Fibroblast of lung (primary cell): ENCODE measurements around the gene CAST. TPM values are rescaled to one million over a fixed set of nuclear protein-coding genes. Genes with fewer than 3 reads are reported as not detected.
A peak's percentile ranks its signal among the peaks of the same experiment; 100 is the strongest.

Experiments used
- DNase-seq, 2 donors: peaks; one replicate each; pipeline versions ENCODE4 v3.0.0 to v3.0.0-alpha.2; 2010; ENCODE audit warnings: low read depth in 2 of 2
- H2AFZ ChIP-seq: 2 replicates; pipeline ENCODE4 v1.5.1; 2012; ENCODE audit warnings: low read length, control low read depth, inconsistent platforms
- H3K27ac ChIP-seq: 2 replicates; pipeline ENCODE4 v1.5.1; 2011; ENCODE audit warnings: low read length, control low read depth; ENCODE audit not compliant: insufficient read depth
- H3K27me3 ChIP-seq: 2 replicates; pipeline ENCODE4 v1.5.1; 2011; ENCODE audit warnings: mild to moderate bottlenecking, low read length; ENCODE audit not compliant: control insufficient read depth, insufficient read depth
- H3K36me3 ChIP-seq: 2 replicates; pipeline ENCODE4 v1.5.1; 2011; ENCODE audit warnings: low read length; ENCODE audit not compliant: control insufficient read depth, insufficient read depth
- H3K4me1 ChIP-seq: 2 replicates; pipeline ENCODE4 v1.5.1; 2011; ENCODE audit warnings: low read length; ENCODE audit not compliant: control insufficient read depth, insufficient read depth; ENCODE audit errors: extremely low read depth
- H3K4me2 ChIP-seq: 2 replicates; pipeline ENCODE4 v1.5.1; 2011; ENCODE audit warnings: low read length, control low read depth; ENCODE audit not compliant: insufficient read depth; ENCODE audit errors: extremely low read depth
- H3K4me3 ChIP-seq, 4 experiments: fragments of 200-600 bp in 1 of 4; sonication (generic) in 1 of 4; replicated peaks in 1 of 4; 2 replicates each; pipeline ENCODE4 v1.5.1; 2011 to 2016; ENCODE audit warnings: low read length in 4 of 4, low read depth in 3 of 4, mild to moderate bottlenecking in 3 of 4, control low read depth in 2 of 4, inconsistent platforms in 1 of 4, mixed read lengths in 1 of 4; ENCODE audit not compliant: insufficient read depth in 1 of 4; ENCODE audit errors: control extremely low read depth in 1 of 4
- H3K79me2 ChIP-seq: 2 replicates; pipeline ENCODE4 v1.5.1; 2012; ENCODE audit warnings: mild to moderate bottlenecking, low read length, inconsistent platforms; ENCODE audit not compliant: control insufficient read depth, insufficient read depth
- H3K9ac ChIP-seq: 2 replicates; pipeline ENCODE4 v1.5.1; 2011; ENCODE audit warnings: mild to moderate bottlenecking, low read length, control low read depth; ENCODE audit not compliant: insufficient read depth
- H3K9me3 ChIP-seq: 2 replicates; pipeline ENCODE4 v1.5.1; 2012; ENCODE audit warnings: low read depth, low read length; ENCODE audit not compliant: control insufficient read depth, insufficient read depth
- H4K20me1 ChIP-seq: 2 replicates; pipeline ENCODE4 v1.5.1; 2011; ENCODE audit warnings: low read length; ENCODE audit not compliant: control insufficient read depth, insufficient read depth; ENCODE audit errors: extremely low read depth
- CTCF ChIP-seq, 2 donors: IDR thresholded peaks in 1 of 2; conservative IDR thresholded peaks in 1 of 2; 1 replicate in 1 of 2; 2 replicates in 1 of 2; pipeline ENCODE4 v1.5.1; 2011 to 2012; ENCODE audit warnings: low read length in 2 of 2, control low read depth in 1 of 2, inconsistent platforms in 1 of 2, low read depth in 1 of 2, mild to moderate bottlenecking in 1 of 2
- EZH2 ChIP-seq: IDR thresholded peaks from 2 replicates; pipeline ENCODE4 v1.5.1; 2012; ENCODE audit warnings: low read length, control low read depth, mild to moderate bottlenecking; ENCODE audit errors: missing control alignments
- polyA plus RNA-seq, 2 donors: library from polyadenylated mRNA; depleted of rRNA in 1 of 2; stranded (reverse) in 1 of 2; unstranded in 1 of 2; fragments of >200 nt; gene quantifications; 2 replicates each; pipeline ENCODE4 v1.2.1, GENCODE V29; 2011 to 2012; ENCODE audit warnings: missing spikeins in 1 of 2
- total RNA-seq: library from RNA; depleted of rRNA; stranded (reverse); fragments of >200 nt; gene quantifications from 2 replicates; pipeline ENCODE4 v1.2.1, GENCODE V29; 2014

CAST gene
- total and polyA plus RNA-seq, 2 donors (not counting 1 experiment from before 2014, with no cell fraction given) = 203 to 378 TPM

DNA sequence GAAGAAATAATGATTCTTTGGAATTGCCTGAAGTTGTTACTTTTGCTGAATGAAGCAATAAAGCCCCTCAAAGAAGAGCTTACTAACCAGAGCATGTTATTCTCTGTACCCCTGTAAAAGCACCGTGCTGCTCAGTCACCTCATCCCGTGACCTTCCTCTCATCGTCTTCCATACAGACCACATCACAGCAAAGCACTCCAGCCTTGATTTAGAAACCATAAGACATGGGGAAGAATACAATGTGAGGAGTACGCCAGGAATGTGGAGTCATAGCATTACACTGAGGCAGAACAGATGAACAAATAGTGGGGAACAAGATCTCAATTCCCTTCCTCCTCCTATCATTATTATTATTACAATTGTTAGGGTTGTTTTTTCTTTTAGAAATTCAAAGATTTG, 96.4 kb downstream of the CAST start:
- Histone ChIP-seq H3K4me3 (no peak overlapping the region), H3K9ac (no peak overlapping the region), H3K27ac (no peak overlapping the region), H2AFZ (no peak overlapping the region), H4K20me1 (no peaks in the 10 kb centered on the region), H3K79me2 (no peaks in the 10 kb centered on the region), H3K4me2 (no peak overlapping the region), H3K36me3 (peaks cover 17% of the 10 kb centered on the region), H3K4me1 (no peaks in the 10 kb centered on the region), H3K9me3 (no peaks in the 10 kb centered on the region), H3K27me3 (no peaks in the 10 kb centered on the region)
- DNase-seq = peak in 1 of 2 donors; percentile 69
- TF ChIP-seq CTCF (conservative IDR thresholded peaks at IDR 0.05 in 1 of 2, IDR thresholded peaks at IDR 0.05 in 1 of 2; ENCODE audit: low read depth in 1 of 2, low read length in 2 of 2) (no peak), EZH2 (no peak)

- Histone ChIP-seq H3K9ac (no peak overlapping the region), H3K4me2 (no peak overlapping the region), H3K27ac (no peak overlapping the region), H3K9me3 (no peaks in the 10 kb centered on the region), H3K79me2 (no peaks in the 10 kb centered on the region), H3K4me1 (no peaks in the 10 kb centered on the region), H3K4me3 (no peak overlapping the region), H3K36me3 (peaks cover 20% of the 10 kb centered on the region), H3K27me3 (no peaks in the 10 kb centered on the region), H4K20me1 (no peaks in the 10 kb centered on the region), H2AFZ (no peak overlapping the region)
- TF ChIP-seq CTCF (conservative IDR thresholded peaks at IDR 0.05 in 1 of 2, IDR thresholded peaks at IDR 0.05 in 1 of 2; ENCODE audit: low read depth in 1 of 2, low read length in 2 of 2) (no peak), EZH2 (no peak)
- DNase-seq = peak in 1 of 2 donors; percentile 63
Measured at GRCh38 chr5:96761618-96762017, 99.4 kb downstream of the CAST start.

GRCh38 chr5:96763026-96763425, 100.8 kb downstream of the CAST start:
- no peak overlapping the region for H3K4me3 ChIP-seq
- TF ChIP-seq CTCF (conservative IDR thresholded peaks at IDR 0.05 in 1 of 2, IDR thresholded peaks at IDR 0.05 in 1 of 2; ENCODE audit: low read depth in 1 of 2, low read length in 2 of 2) (no peak), EZH2 (no peak)
- H3K9ac ChIP-seq = no peak overlapping the region
- H3K9me3 ChIP-seq = no peaks in the 10 kb centered on the region
- H3K36me3 ChIP-seq = peaks cover 14% of the 10 kb centered on the region
- DNase-seq = peak in 1 of 2 donors; percentile 20
- H3K27me3 ChIP-seq = no peaks in the 10 kb centered on the region
- H3K4me1 ChIP-seq = no peaks in the 10 kb centered on the region
- no peak overlapping the region for H3K4me2 ChIP-seq
- no peaks in the 10 kb centered on the region for H4K20me1 ChIP-seq
- no peaks in the 10 kb centered on the region for H3K79me2 ChIP-seq
- no peak overlapping the region for H2AFZ ChIP-seq
- no peak overlapping the region for H3K27ac ChIP-seq
